H1 (cell line): ENCODE data around the gene MAN1C1. TPM values are rescaled to one million over a fixed set of nuclear protein-coding genes. Genes with fewer than 3 reads are reported as not detected.

Experiments
- CTCF ChIA-PET: fragments of 300-600 bp; sonication (Branson Sonifier 250); formaldehyde crosslinking; loops from one replicate; lab custom pipeline; 2021; ENCODE audit not compliant: partially characterized antibody; lab: Charles Lee
- POLR2A ChIA-PET: fragments of 300-600 bp; sonication (Branson Sonifier 250); formaldehyde crosslinking; loops from one replicate; lab custom pipeline; 2021; ENCODE audit warnings: inconsistent platforms; ENCODE audit not compliant: partially characterized antibody; lab: Charles Lee
- DNase-seq, 2 experiments: peaks; one replicate each; pipeline versions ENCODE4 v3.0.0 to v3.0.0-alpha.2; 2010 to 2022; ENCODE audit warnings: low spot score in 2 of 2, low read depth in 1 of 2, mixed read lengths in 1 of 2
- FAIRE-seq: peaks from 2 replicates; lab custom pipeline; 2011; peaks lifted over from hg19 to GRCh38; lab: Jason Lieb, UNC
- H2AFZ ChIP-seq: 2 replicates; pipeline ENCODE4 v1.8.1; 2012; ENCODE audit warnings: low read length, inconsistent platforms
- H2AK5ac ChIP-seq: 2 replicates; pipeline ENCODE4 v1.6.1; 2013; ENCODE audit warnings: low read depth, low read length
- H2BK120ac ChIP-seq: replicated peaks from 2 replicates; pipeline ENCODE3; 2013; ENCODE audit warnings: low read depth, low read length, inconsistent platforms
- H2BK12ac ChIP-seq: 2 replicates; pipeline ENCODE4 v1.6.1; 2013; ENCODE audit warnings: low read depth, low read length
- H2BK15ac ChIP-seq: 2 replicates; pipeline ENCODE4 v1.6.1; 2013; ENCODE audit warnings: low read length
- H2BK20ac ChIP-seq: 2 replicates; pipeline ENCODE4 v1.6.1; 2013; ENCODE audit warnings: low read length
- H2BK5ac ChIP-seq: 2 replicates; pipeline ENCODE4 v1.6.1; 2013; ENCODE audit warnings: low read depth, low read length
- H3K14ac ChIP-seq: 2 replicates; pipeline ENCODE4 v1.6.1; 2013; ENCODE audit warnings: inconsistent platforms; ENCODE audit not compliant: insufficient read length
- H3K18ac ChIP-seq: 2 replicates; pipeline ENCODE4 v1.6.1; 2013; ENCODE audit warnings: low read length; ENCODE audit errors: extremely low read depth
- H3K23ac ChIP-seq: 2 replicates; pipeline ENCODE4 v1.6.1; 2013; ENCODE audit warnings: inconsistent platforms; ENCODE audit not compliant: insufficient read length
- H3K23me2 ChIP-seq: 2 replicates; pipeline ENCODE4 v1.6.1; 2013; ENCODE audit warnings: low read depth, low read length
- H3K27ac ChIP-seq: 2 replicates; pipeline ENCODE4 v1.6.1; 2011; ENCODE audit warnings: low read depth, low read length, inconsistent platforms
- H3K27me3 ChIP-seq, 4 experiments: replicated peaks in 1 of 4; 1 replicate in 1 of 4; 2 replicates in 3 of 4; pipeline versions ENCODE4 v1.6.1 to v1.8.1; 2011 to 2013; ENCODE audit warnings: low read length in 3 of 4, mild to moderate bottlenecking in 3 of 4, inconsistent platforms in 2 of 4, mixed read lengths in 2 of 4, moderate library complexity in 1 of 4; ENCODE audit not compliant: control insufficient read depth in 3 of 4, insufficient read depth in 3 of 4; ENCODE audit errors: extremely low read depth in 1 of 4
- H3K36me3 ChIP-seq, 4 experiments: 2 replicates each; pipeline versions ENCODE4 v1.6.1 to v1.8.1; 2011 to 2013; ENCODE audit warnings: mild to moderate bottlenecking in 4 of 4, low read length in 3 of 4, moderate library complexity in 2 of 4, control low read depth in 1 of 4, inconsistent platforms in 1 of 4; ENCODE audit not compliant: insufficient read depth in 4 of 4, control insufficient read depth in 2 of 4
- H3K4ac ChIP-seq: replicated peaks from 2 replicates; pipeline ENCODE3; 2013; ENCODE audit warnings: low read length, low read depth, mixed read lengths, inconsistent platforms; ENCODE audit not compliant: insufficient read length
- H3K4me1 ChIP-seq, 4 experiments: replicated peaks in 1 of 4; 1 replicate in 1 of 4; 2 replicates in 3 of 4; pipeline versions ENCODE4 v1.6.1 to v1.8.1; 2011 to 2013; ENCODE audit warnings: low read length in 3 of 4, inconsistent platforms in 2 of 4, mixed read lengths in 1 of 4; ENCODE audit not compliant: insufficient read depth in 4 of 4, control insufficient read depth in 3 of 4
- H3K4me2 ChIP-seq, 2 experiments: 2 replicates each; pipeline versions ENCODE4 v1.6.1 to v1.8.1; 2011 to 2013; ENCODE audit warnings: low read depth in 2 of 2, low read length in 2 of 2, control low read depth in 1 of 2, inconsistent platforms in 1 of 2, mild to moderate bottlenecking in 1 of 2; ENCODE audit not compliant: insufficient read depth in 1 of 2
- H3K4me3 ChIP-seq, 4 experiments: fragments of 200-600, 300-600 bp in 1 of 4; sonication (generic), shearing (Covaris generic), sonication (Bioruptor Twin) in 1 of 4; 2 replicates each; pipeline versions ENCODE4 v1.5.1 to v1.8.1; 2011 to 2016; ENCODE audit warnings: low read length in 4 of 4, low read depth in 3 of 4, control low read depth in 2 of 4, inconsistent platforms in 2 of 4, mild to moderate bottlenecking in 2 of 4, mixed read lengths in 1 of 4, moderate library complexity in 1 of 4; ENCODE audit not compliant: insufficient read depth in 2 of 4; ENCODE audit errors: extremely low read depth in 1 of 4
- H3K56ac ChIP-seq: replicated peaks from 2 replicates; pipeline ENCODE3; 2013; ENCODE audit warnings: low read depth, mild to moderate bottlenecking, mixed read lengths, low read length, inconsistent platforms; ENCODE audit not compliant: insufficient read length
- H3K79me1 ChIP-seq: 2 replicates; pipeline ENCODE4 v1.6.1; 2013; ENCODE audit warnings: low read depth, low read length, control low read depth
- H3K79me2 ChIP-seq, 2 experiments: 2 replicates each; pipeline versions ENCODE4 v1.6.1 to v1.8.1; 2012 to 2013; ENCODE audit warnings: low read length in 2 of 2, mild to moderate bottlenecking in 2 of 2, inconsistent platforms in 1 of 2; ENCODE audit not compliant: insufficient read depth in 2 of 2, control insufficient read depth in 1 of 2
- H3K9ac ChIP-seq, 4 experiments: replicated peaks in 1 of 4; 1 replicate in 1 of 4; 2 replicates in 3 of 4; pipeline versions ENCODE4 v1.6.1 to v1.8.1; 2011 to 2013; ENCODE audit warnings: low read depth in 3 of 4, low read length in 3 of 4, control low read depth in 2 of 4, mild to moderate bottlenecking in 2 of 4, moderate library complexity in 2 of 4, inconsistent platforms in 1 of 4; ENCODE audit errors: extremely low read depth in 1 of 4
- H3K9me3 ChIP-seq, 2 experiments: 2 replicates each; pipeline versions ENCODE4 v1.6.1 to v1.8.1; 2012 to 2013; ENCODE audit warnings: mild to moderate bottlenecking in 2 of 2, moderate library complexity in 2 of 2, control low read depth in 1 of 2, inconsistent platforms in 1 of 2, low read depth in 1 of 2, low read length in 1 of 2, mixed read lengths in 1 of 2; ENCODE audit not compliant: insufficient read depth in 2 of 2
- H4K20me1 ChIP-seq, 2 experiments: replicated peaks in 1 of 2; 2 replicates each; pipeline versions ENCODE3 to v1.8.1; 2011 to 2013; ENCODE audit warnings: inconsistent platforms in 2 of 2, low read length in 2 of 2, mild to moderate bottlenecking in 1 of 2; ENCODE audit not compliant: insufficient read depth in 2 of 2, control insufficient read depth in 1 of 2
- H4K5ac ChIP-seq: 2 replicates; pipeline ENCODE4 v1.6.1; 2013; ENCODE audit warnings: low read length, low read depth, mixed read lengths, inconsistent platforms; ENCODE audit not compliant: insufficient read length
- H4K8ac ChIP-seq: 2 replicates; pipeline ENCODE4 v1.8.0; 2013; ENCODE audit warnings: mild to moderate bottlenecking, moderate library complexity, low read length, inconsistent platforms; ENCODE audit not compliant: insufficient read depth; ENCODE audit errors: extremely low read depth
- H4K91ac ChIP-seq: replicated peaks from 2 replicates; pipeline ENCODE3; 2013; ENCODE audit warnings: low read length, mixed read lengths, inconsistent platforms; ENCODE audit not compliant: insufficient read length
- GTF2F1 ChIP-seq: IDR thresholded peaks from 2 replicates; pipeline ENCODE4 v1.6.1; 2012; ENCODE audit warnings: low read depth, low read length, improper control_type of control experiment, borderline replicate concordance
- HDAC2 ChIP-seq, 2 experiments: fragments of 300-600 bp in 1 of 2; sonication (generic) in 1 of 2; IDR thresholded peaks; 2 replicates each; pipeline ENCODE4 v1.6.1; 2011 to 2012; ENCODE audit warnings: low read depth in 2 of 2, low read length in 2 of 2, mild to moderate bottlenecking in 2 of 2, moderate library complexity in 2 of 2, borderline replicate concordance in 1 of 2, inconsistent platforms in 1 of 2
- RXRA ChIP-seq: IDR thresholded peaks from 2 replicates; pipeline ENCODE4 v1.6.1; 2011; ENCODE audit warnings: low read depth, mild to moderate bottlenecking, low read length, moderate library complexity; ENCODE audit not compliant: insufficient read depth
- SUZ12 ChIP-seq: fragments of 200-600 bp; sonication (generic); IDR thresholded peaks from 2 replicates; pipeline ENCODE4 v1.6.1; 2012; ENCODE audit warnings: mild to moderate bottlenecking, inconsistent platforms, low read length, moderate library complexity, mixed read lengths
- WGBS, 2 experiments: shearing (Covaris generic) in 1 of 2; methylation state at CpG; one replicate each; pipeline versions ENCODE4 v1.1.6 to v1.1.7; 2013 to 2015; ENCODE audit warnings: low lambda C conversion rate in 2 of 2, mixed read lengths in 2 of 2, inconsistent platforms in 1 of 2, low coverage in 1 of 2, missing lambda C conversion rate in 1 of 2; ENCODE audit not compliant: insufficient replicate concordance in 2 of 2, insufficient coverage in 1 of 2, insufficient read length in 1 of 2; ENCODE audit errors: extremely low coverage in 1 of 2, missing lambda C conversion rate in 1 of 2; 5-methylcytosine and 5-hydroxymethylcytosine counted together
- polyA plus RNA-seq, 7 experiments: library from polyadenylated mRNA; depleted of rRNA in 3 of 7; stranded (reverse) in 5 of 7; unstranded in 2 of 7; fragments of >200 nt in 5 of 7; fragments of 200-250 nt in 2 of 7; gene quantifications; 1 replicate in 5 of 7; 2 replicates in 1 of 7; 4 replicates in 1 of 7; pipeline versions ENCODE4 v1.2.1 to v1.2.3, GENCODE V29; 2011 to 2013; ENCODE audit warnings: missing spikeins in 2 of 7, mixed read lengths in 2 of 7
- total RNA-seq: library from RNA; stranded (reverse); fragmentation: NEBNext Ultra II Directional; extraction: Animal tissue kit (Norgen Biotek cat#: 25700); gene quantifications from 2 replicates; pipeline ENCODE4 v1.2.1, GENCODE V29; 2021

The MAN1C1 gene
- total and polyA plus RNA-seq, 2 of the 8 experiments (the other 6 are each of a cell fraction or from before 2014, with no cell fraction given): 7.8 to 15.2 TPM

GRCh38 chr1:25640646-25641328 lies 24.2 kb downstream of the MAN1C1 start:
- Histone ChIP-seq H3K9ac (no peak overlapping the region), H3K9me3 (peaks cover 3 to 4% of the 10 kb centered on the region in 2 experiments; a peak in 1 of 4 replicates), H2AFZ (no peak overlapping the region), H3K18ac (no peak overlapping the region), H2AK5ac (no peak overlapping the region), H3K4me1 (peaks cover 0 to 4% (median under 1%) of the 10 kb centered on the region in 4 experiments; a peak in 2 of 7 replicates), H2BK12ac (no peak overlapping the region), H3K79me1 (0 out of 2 replicates have a peak, but pooled peaks cover 2% of the 10 kb centered on the region), H3K79me2 (no peaks in the 10 kb centered on the region), H2BK15ac (no peak overlapping the region), H2BK120ac (no peak overlapping the region), H3K27me3 (no peaks in the 10 kb centered on the region; a peak in 2 of 7 replicates), H2BK5ac (no peak overlapping the region), H4K91ac (no peak overlapping the region), H3K4me2 (no peak overlapping the region), H2BK20ac (no peak overlapping the region), H3K23ac (no peak overlapping the region), H4K8ac (no peak overlapping the region), H4K5ac (no peak overlapping the region), H3K36me3 (no peaks in the 10 kb centered on the region), H3K14ac (no peak overlapping the region), H4K20me1 (peaks cover 0 to 2% of the 10 kb centered on the region in 2 experiments), H3K23me2 (no peaks in the 10 kb centered on the region), H3K27ac (no peak overlapping the region), H3K56ac (no peak overlapping the region), H3K4ac (no peak overlapping the region), H3K4me3 (no peak overlapping the region)
- TF ChIP-seq RXRA (no peak), SUZ12 (no peak), HDAC2 (IDR thresholded peaks at IDR 0.05; ENCODE audit: borderline replicate concordance in 1 of 2, low read depth in 2 of 2, low read length in 2 of 2) (no peak), GTF2F1 (no peak)
- FAIRE-seq (no peak), DNase-seq (peak in 1 of 2 experiments; percentile 44)
- 74% methylated on average over 10 of the region's 10 CpGs; no CpG with 5 or more reads in 1 of the 2 experiments for WGBS, 2 experiments
- ChIA-PET CTCF (interaction anchor here (0.6 to 3.4 kb wide), 3 partner anchors 10 to 147 kb away, joined by 3 to 16 read pairs (median 3); no protein-coding TSS in a partner anchor), POLR2A (no interaction called here)
